ENCODE data around the gene LSP1. TPM values are rescaled to one million over a fixed set of nuclear protein-coding genes. Genes with fewer than 3 reads are reported as not detected.

Gene LSP1
- total and polyA plus RNA-seq, 2 of the 8 experiments (the other 6 are each of a cell fraction or from before 2014, with no cell fraction given), result 0.03 TPM; not detected in 1

DNA sequence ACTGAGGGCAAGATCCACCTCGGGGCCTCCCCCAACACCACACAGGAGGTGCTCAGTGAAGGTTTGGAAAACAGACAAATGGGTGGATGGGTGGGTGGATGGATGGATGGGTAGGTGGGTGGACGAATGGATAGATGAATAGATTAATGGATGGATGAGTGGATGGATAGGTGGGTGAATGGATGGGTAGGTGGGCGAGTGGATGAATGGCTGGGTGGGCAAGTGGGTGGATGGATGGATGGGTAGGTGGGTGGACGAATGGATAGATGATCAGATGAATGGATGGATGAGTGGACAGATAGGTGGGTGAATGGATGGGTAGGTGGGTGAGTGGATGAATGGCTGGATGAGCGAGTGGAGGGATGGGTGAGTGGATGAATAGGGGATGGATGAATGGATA is 39.7 kb downstream of the LSP1 start:
- Histone ChIP-seq H3K4me3 (ENCODE audit: extremely low read depth in 1 of 4, insufficient read depth in 2 of 4, low read depth in 3 of 4, low read length in 4 of 4) (no peak overlapping the region), H2BK120ac (replicated peaks; ENCODE audit: low read depth, low read length) (no peak overlapping the region), H3K27ac (ENCODE audit: low read depth, low read length) (no peak overlapping the region), H4K20me1 (replicated peaks in 1 of 2; ENCODE audit: control insufficient read depth in 1 of 2, insufficient read depth in 2 of 2, low read length in 2 of 2) (peaks cover 0 to 4% of the 10 kb centered on the region in 2 experiments), H3K79me2 (ENCODE audit: control insufficient read depth in 1 of 2, insufficient read depth in 2 of 2, low read length in 2 of 2) (no peaks in the 10 kb centered on the region), H3K79me1 (ENCODE audit: low read depth, low read length) (no peaks in the 10 kb centered on the region), H4K5ac (ENCODE audit: insufficient read length, low read depth, low read length) (no peak overlapping the region), H4K91ac (replicated peaks; ENCODE audit: insufficient read length, low read length) (no peak overlapping the region), H3K4me1 (replicated peaks in 1 of 4; ENCODE audit: control insufficient read depth in 3 of 4, insufficient read depth in 4 of 4, low read length in 3 of 4) (no peaks in the 10 kb centered on the region), H3K4ac (replicated peaks; ENCODE audit: insufficient read length, low read depth, low read length) (no peak overlapping the region), H2BK5ac (ENCODE audit: low read depth, low read length) (no peak overlapping the region), H3K9me3 (ENCODE audit: insufficient read depth in 2 of 2, low read depth in 1 of 2, low read length in 1 of 2) (no peaks in the 10 kb centered on the region), H3K4me2 (ENCODE audit: insufficient read depth in 1 of 2, low read depth in 2 of 2, low read length in 2 of 2) (no peak overlapping the region), H3K56ac (replicated peaks; ENCODE audit: insufficient read length, low read depth, low read length) (no peak overlapping the region), H3K23me2 (ENCODE audit: low read depth, low read length) (peaks cover 15% of the 10 kb centered on the region; the same call in 1 of the 2 replicates), H4K8ac (ENCODE audit: extremely low read depth, insufficient read depth, low read length) (no peak overlapping the region; the same call in 1 of the 2 replicates), H2AFZ (ENCODE audit: low read length) (no peak overlapping the region), H3K36me3 (ENCODE audit: control insufficient read depth in 2 of 4, insufficient read depth in 4 of 4, low read length in 3 of 4) (no peaks in the 10 kb centered on the region), H2BK12ac (ENCODE audit: low read depth, low read length) (no peak overlapping the region), H3K23ac (ENCODE audit: insufficient read length) (no peak overlapping the region), H2BK20ac (ENCODE audit: low read length) (no peak overlapping the region), H2AK5ac (ENCODE audit: low read depth, low read length) (no peak overlapping the region), H3K18ac (ENCODE audit: extremely low read depth, low read length) (no peak overlapping the region), H2BK15ac (ENCODE audit: low read length) (no peak overlapping the region), H3K9ac (replicated peaks in 1 of 4; ENCODE audit: extremely low read depth in 1 of 4, low read depth in 3 of 4, low read length in 3 of 4) (no peak overlapping the region), H3K27me3 (replicated peaks in 1 of 4; ENCODE audit: control insufficient read depth in 3 of 4, extremely low read depth in 1 of 4, insufficient read depth in 3 of 4, low read length in 3 of 4) (no peaks in the 10 kb centered on the region; a peak in 1 of 7 replicates), H3K14ac (ENCODE audit: insufficient read length) (no peak overlapping the region)
- FAIRE-seq, result no peak
- 87 to 88% methylated on average over 1 to 5 of the region's 5 CpGs for WGBS, 2 experiments (ENCODE audit: extremely low coverage in 1 of 2, insufficient coverage in 1 of 2, insufficient read length in 1 of 2, insufficient replicate concordance in 2 of 2, low coverage in 1 of 2, low lambda C conversion rate in 2 of 2, missing lambda C conversion rate in 1 of 2)
- TF ChIP-seq TCF12 (IDR thresholded peaks at IDR 0.05; ENCODE audit: low read depth, low read length), result no peak
- no peak for TF ChIP-seq SIX5 (IDR thresholded peaks at IDR 0.05; ENCODE audit: low read depth, low read length)
- no peak for TF ChIP-seq CHD2 (IDR thresholded peaks at IDR 0.05; ENCODE audit: low read length)
- TF ChIP-seq NANOG (IDR thresholded peaks at IDR 0.05; ENCODE audit: insufficient read depth, low read depth, low read length, poor library complexity, severe bottlenecking), result no peak
- TF ChIP-seq, protein P1, sequence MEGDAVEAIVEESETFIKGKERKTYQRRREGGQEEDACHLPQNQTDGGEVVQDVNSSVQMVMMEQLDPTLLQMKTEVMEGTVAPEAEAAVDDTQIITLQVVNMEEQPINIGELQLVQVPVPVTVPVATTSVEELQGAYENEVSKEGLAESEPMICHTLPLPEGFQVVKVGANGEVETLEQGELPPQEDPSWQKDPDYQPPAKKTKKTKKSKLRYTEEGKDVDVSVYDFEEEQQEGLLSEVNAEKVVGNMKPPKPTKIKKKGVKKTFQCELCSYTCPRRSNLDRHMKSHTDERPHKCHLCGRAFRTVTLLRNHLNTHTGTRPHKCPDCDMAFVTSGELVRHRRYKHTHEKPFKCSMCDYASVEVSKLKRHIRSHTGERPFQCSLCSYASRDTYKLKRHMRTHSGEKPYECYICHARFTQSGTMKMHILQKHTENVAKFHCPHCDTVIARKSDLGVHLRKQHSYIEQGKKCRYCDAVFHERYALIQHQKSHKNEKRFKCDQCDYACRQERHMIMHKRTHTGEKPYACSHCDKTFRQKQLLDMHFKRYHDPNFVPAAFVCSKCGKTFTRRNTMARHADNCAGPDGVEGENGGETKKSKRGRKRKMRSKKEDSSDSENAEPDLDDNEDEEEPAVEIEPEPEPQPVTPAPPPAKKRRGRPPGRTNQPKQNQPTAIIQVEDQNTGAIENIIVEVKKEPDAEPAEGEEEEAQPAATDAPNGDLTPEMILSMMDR (IDR thresholded peaks at IDR 0.05; ENCODE audit: control extremely low read depth in 1 of 3, insufficient read depth in 1 of 3, low read depth in 1 of 3, low read length in 3 of 3), result no peak
- no peak for TF ChIP-seq SIRT6 (IDR thresholded peaks at IDR 0.05; ENCODE audit: low read length)
- TF ChIP-seq RBBP5 (IDR thresholded peaks at IDR 0.05; ENCODE audit: borderline replicate concordance, low read depth, low read length), result no peak
- TF ChIP-seq EGR1 (IDR thresholded peaks at IDR 0.05; ENCODE audit: borderline replicate concordance, low read depth, low read length), result no peak
- TF ChIP-seq, protein P2, sequence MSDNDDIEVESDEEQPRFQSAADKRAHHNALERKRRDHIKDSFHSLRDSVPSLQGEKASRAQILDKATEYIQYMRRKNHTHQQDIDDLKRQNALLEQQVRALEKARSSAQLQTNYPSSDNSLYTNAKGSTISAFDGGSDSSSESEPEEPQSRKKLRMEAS (IDR thresholded peaks at IDR 0.05), result no peak
- POLR2A ChIA-PET (ENCODE audit: partially characterized antibody), result no interaction called here
- CTCF ChIA-PET (ENCODE audit: partially characterized antibody), result interaction anchor here (0.6 to 3.0 kb wide), 6 partner anchors 11 to 498 kb away, joined by 3 to 36 read pairs (median 16); partner anchors contain the start of gene TNNT3
- DNase-seq (ENCODE audit: low read depth in 1 of 2, low spot score in 2 of 2), result no peak

All from H1 (cell line).